Pancreas (tissue), 10 donors: ENCODE results near the gene INPP4B. TPM values are rescaled to one million over a fixed set of nuclear protein-coding genes. Genes with fewer than 3 reads are reported as not detected.

Experiments used
- ATAC-seq, 4 donors: fragments of 200-7000 bp; cut with Tn5 transposase; one replicate each; pipeline versions ENCODE4 v1.8.0 to v1.9.1; 2020; ENCODE audit warnings: mild to moderate bottlenecking in 4 of 4, moderate library complexity in 4 of 4
- DNase-seq, 6 donors: peaks; one replicate each; pipeline ENCODE4 v3.0.0-alpha.2; 2020
- FAIRE-seq: peaks from 2 replicates; lab custom pipeline; 2012; peaks lifted over from hg19 to GRCh38; lab: Jason Lieb, UNC
- H3K27ac ChIP-seq, 4 donors: fragments of 200-600 bp; sonication (generic); 1 replicate in 3 of 4; 2 replicates in 1 of 4; pipeline versions ENCODE4 v1.5.0 to v1.8.0; 2020
- H3K27me3 ChIP-seq, 4 donors: fragments of 200-600 bp; one replicate each; pipeline ENCODE4 v1.8.0; 2021
- H3K36me3 ChIP-seq, 3 donors: fragments of 200-600 bp; sonication (generic) in 1 of 3; one replicate each; pipeline versions ENCODE4 v1.5.0 to v1.8.0; 2020 to 2021
- H3K4me1 ChIP-seq, 3 donors: fragments of 200-600 bp; one replicate each; pipeline ENCODE4 v1.8.0; 2021
- H3K4me3 ChIP-seq, 4 donors: fragments of 200-600 bp; sonication (generic) in 2 of 4; one replicate each; pipeline versions ENCODE4 v1.5.0 to v1.8.0; 2020 to 2021
- H3K9me3 ChIP-seq, 4 donors: fragments of 200-600 bp; one replicate each; pipeline ENCODE4 v1.8.0; 2021
- WGBS, 2 donors: extraction: QIAGEN DNeasy Blood & Tissue Kit; methylation state at CpG; one replicate each; pipeline ENCODE4 v1.1.7; 2013; 5-methylcytosine and 5-hydroxymethylcytosine counted together
- intact Hi-C, 3 donors: fragments of 100-400 bp; cut with DNase I; formaldehyde crosslinking; loops; one replicate each; pipeline versions ENCODE4 v1.11.1 to v1.14.2; 2022
- polyA plus RNA-seq, 2 donors: library from polyadenylated mRNA; stranded (reverse); fragments of 200-250 nt; gene quantifications; one replicate each; pipeline ENCODE4 v1.2.3, GENCODE V29; 2013
- total RNA-seq, 6 donors: library from RNA; stranded (reverse); fragmentation: NEBNext Ultra II Directional in 4 of 6; extraction: Animal tissue kit (Norgen Biotek cat#: 25700) in 4 of 6; gene quantifications; one replicate each; pipeline versions ENCODE4 v1.2.1 to v1.2.4, GENCODE V29; 2021 to 2023
- TF ChIP-seq, protein P1 (sequence below), 4 donors: fragments of 200-600 bp; sonication (generic) in 3 of 4; IDR thresholded peaks; one replicate each; pipeline versions ENCODE4 v1.5.0 to v1.8.0; 2021; ENCODE audit warnings: antibody characterized with exemption in 4 of 4
- donor health status: healthy with polysubstance abuse.
- donor health status: DM: no; HTN: no; CAD: no; lungs with moderate emphysema.
- donor health status: DM: no; HTN: no; CAD: no.
- donor health status: control.
- donor health status: control.
- donor health status: Bipolar disorder and iron deficiency.
- donor health status: DM: yes; HTN: yes; CAD: no.
- donor health status: DM: no; HTN: no; CAD: no.
- donor health status: DM: no; HTN: no; CAD: no.
- donor health status: DM: yes; HTN: yes; CAD: no.

Gene INPP4B
- total and polyA plus RNA-seq, 8 donors: 1.2 to 12.9 (median 5.5) TPM

DNA sequence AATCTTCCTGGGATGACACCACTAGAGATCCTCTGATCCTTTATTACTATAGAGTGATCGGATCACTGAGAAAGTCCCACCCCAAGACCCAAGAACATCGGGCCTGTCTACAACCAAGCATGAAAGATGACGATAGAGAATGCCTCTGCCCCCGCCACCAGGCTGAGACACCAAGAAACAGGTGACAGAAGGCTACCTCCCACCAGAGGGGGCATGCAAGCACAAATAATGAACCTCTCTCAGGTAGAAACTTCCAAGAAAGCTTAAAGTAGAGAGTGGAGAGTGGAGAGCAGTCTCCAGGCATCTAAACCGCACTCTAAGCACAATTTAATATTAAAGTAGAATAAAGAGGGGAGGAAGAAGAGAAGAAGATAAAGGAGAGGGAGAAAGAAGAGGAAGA lies 402.6 kb downstream of the INPP4B start:
- H3K27ac ChIP-seq: no peak overlapping the region
- no peaks in the 10 kb centered on the region for H3K36me3 ChIP-seq
- no peak for FAIRE-seq
- WGBS, 2 donors: 91 to 92% methylated on average over 5 of the region's 5 CpGs
- DNase-seq: no peak
- no peaks in the 10 kb centered on the region for H3K9me3 ChIP-seq
- ATAC-seq: no peak
- intact Hi-C loops: no loop called here
- H3K4me3 ChIP-seq: no peak overlapping the region
- no peaks in the 10 kb centered on the region for H3K27me3 ChIP-seq
- no peaks in the 10 kb centered on the region for H3K4me1 ChIP-seq
- TF ChIP-seq, protein P1, sequence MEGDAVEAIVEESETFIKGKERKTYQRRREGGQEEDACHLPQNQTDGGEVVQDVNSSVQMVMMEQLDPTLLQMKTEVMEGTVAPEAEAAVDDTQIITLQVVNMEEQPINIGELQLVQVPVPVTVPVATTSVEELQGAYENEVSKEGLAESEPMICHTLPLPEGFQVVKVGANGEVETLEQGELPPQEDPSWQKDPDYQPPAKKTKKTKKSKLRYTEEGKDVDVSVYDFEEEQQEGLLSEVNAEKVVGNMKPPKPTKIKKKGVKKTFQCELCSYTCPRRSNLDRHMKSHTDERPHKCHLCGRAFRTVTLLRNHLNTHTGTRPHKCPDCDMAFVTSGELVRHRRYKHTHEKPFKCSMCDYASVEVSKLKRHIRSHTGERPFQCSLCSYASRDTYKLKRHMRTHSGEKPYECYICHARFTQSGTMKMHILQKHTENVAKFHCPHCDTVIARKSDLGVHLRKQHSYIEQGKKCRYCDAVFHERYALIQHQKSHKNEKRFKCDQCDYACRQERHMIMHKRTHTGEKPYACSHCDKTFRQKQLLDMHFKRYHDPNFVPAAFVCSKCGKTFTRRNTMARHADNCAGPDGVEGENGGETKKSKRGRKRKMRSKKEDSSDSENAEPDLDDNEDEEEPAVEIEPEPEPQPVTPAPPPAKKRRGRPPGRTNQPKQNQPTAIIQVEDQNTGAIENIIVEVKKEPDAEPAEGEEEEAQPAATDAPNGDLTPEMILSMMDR (IDR thresholded peaks at IDR 0.05): no peak

DNA sequence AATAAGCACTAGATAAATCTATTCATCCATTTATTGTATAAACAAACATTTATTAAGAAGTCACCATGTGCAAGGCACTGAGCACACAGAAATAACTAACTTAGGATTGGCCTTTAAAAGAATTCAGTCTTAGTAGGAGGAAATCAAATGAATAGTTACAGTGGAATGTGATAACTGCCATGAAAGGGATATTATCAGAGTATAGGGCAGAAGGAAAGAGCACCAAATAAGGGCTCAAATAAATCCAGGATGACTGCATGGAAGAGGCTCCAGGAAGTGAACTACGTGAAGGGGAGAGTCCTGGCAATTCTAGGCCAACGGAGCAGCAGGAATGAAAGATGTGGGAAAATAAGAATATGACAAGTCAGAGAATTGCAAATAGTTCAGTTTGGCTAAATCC lies 406.0 kb downstream of the INPP4B start:
- intact Hi-C loops: no loop called here
- Histone ChIP-seq H3K9me3 (no peaks in the 10 kb centered on the region), H3K27ac (no peak overlapping the region), H3K4me3 (no peak overlapping the region), H3K27me3 (no peaks in the 10 kb centered on the region), H3K4me1 (no peaks in the 10 kb centered on the region), H3K36me3 (no peaks in the 10 kb centered on the region)
- no peak for DNase-seq
- no peak for FAIRE-seq
- ATAC-seq: no peak
- TF ChIP-seq, protein P1 (IDR thresholded peaks at IDR 0.05): no peak
- 77 to 83% methylated on average over 2 of the region's 2 CpGs for WGBS, 2 donors

DNA sequence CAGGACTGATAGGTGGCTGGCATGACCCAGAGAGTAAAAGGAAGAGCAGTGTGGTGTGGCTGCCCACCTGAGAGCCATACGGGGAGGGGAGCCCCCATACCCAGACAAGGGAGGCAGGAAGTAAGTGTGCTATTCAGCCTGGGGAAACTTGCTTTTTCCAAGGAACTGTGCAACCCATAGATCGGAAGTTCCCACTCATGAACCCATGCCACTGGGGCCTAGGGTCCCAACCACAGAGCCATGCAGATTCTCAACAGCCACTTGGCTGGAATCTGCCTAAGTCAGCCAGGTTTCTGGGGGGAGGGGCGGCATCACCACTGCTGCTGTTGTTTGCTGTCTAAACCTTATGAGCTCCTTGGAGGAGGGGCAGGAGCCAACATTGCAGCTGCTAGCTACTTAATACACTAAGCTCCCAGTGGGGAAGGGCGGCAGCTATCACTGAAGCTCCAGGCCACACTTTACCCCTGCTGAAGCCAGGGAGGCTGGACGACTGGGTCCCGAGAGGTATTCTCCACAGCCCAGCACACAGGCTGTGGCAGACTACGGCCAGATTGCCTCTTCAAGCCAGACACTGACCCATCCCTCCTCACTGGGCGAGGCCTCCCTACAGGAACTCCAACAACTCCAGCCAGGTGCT lies 410.4 kb downstream of the INPP4B start:
- FAIRE-seq (no peak), DNase-seq (peak in 3 of 6 donors; percentile 9 to 33 (median 25)), ATAC-seq (no peak)
- TF ChIP-seq, protein P1 (IDR thresholded peaks at IDR 0.05): no peak
- Histone ChIP-seq H3K36me3 (no peaks in the 10 kb centered on the region), H3K27ac (no peak overlapping the region), H3K4me3 (no peak overlapping the region), H3K27me3 (no peaks in the 10 kb centered on the region), H3K9me3 (no peaks in the 10 kb centered on the region), H3K4me1 (no peaks in the 10 kb centered on the region)
- WGBS, 2 donors: 90 to 93% methylated on average over 8 of the region's 8 CpGs
- intact Hi-C loops: loop anchor here in 1 of 3 donors (2.0 kb wide), 1 partner anchor 19 kb away; no protein-coding TSS in a partner anchor

DNA sequence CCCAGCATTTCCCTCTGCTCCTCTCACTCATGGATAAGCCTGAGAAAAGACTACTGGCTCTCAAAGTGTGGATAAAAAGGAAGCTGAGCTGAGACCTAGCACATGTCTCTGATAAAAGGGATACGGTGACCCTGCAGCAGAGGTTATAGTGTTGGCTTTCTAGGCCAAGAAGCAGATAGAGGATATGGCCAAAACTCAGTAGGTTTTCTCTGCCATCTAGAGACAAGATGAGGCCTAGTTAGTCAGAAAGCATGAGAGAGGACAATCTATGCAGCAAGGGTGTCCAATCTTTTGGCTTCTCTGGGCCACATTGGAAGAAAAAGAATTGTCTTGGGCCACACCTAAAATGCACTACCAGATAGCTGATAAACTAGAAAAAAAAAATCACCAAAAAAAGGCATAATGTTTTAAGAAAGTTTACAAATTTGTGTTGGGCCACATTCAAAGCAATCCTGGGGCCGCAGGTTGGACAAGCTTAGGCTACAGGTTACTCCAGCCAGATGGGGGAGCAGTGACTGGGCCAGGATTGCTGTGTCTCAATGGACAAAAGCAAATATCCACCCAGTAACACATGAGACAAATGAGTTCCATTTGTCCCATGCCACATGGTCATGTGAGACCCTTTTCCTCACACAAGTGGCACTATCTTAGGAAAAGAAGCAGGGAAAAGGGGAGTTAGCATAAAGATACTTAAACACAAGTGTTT lies 411.4 kb downstream of the INPP4B start:
- Histone ChIP-seq H3K4me3 (no peak overlapping the region), H3K9me3 (no peaks in the 10 kb centered on the region), H3K4me1 (no peaks in the 10 kb centered on the region), H3K27me3 (no peaks in the 10 kb centered on the region), H3K36me3 (no peaks in the 10 kb centered on the region), H3K27ac (no peak overlapping the region)
- FAIRE-seq: no peak
- no peak for ATAC-seq
- intact Hi-C loops: no loop called here
- 93 to 94% methylated on average over 2 of the region's 2 CpGs for WGBS, 2 donors
- TF ChIP-seq, protein P1 (IDR thresholded peaks at IDR 0.05): no peak
- DNase-seq: no peak

DNA sequence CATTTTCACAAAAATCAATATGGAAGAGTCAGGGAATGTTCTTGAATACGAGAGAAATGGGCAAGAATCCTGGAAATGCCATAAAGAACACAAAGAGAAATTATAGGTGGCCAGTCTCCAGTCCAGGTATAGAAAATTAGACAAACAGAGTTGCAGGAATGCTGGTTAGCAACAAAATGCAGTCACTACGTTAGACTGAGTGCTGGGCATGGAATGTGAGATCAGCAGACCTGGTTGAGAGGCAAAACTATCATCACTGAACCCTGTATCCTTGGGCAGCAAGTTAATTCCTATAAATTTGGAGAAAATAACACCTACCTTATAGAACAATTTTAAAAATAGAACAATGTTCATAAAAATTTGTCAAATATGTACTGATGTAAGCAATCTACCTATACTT lies 417.4 kb downstream of the INPP4B start:
- intact Hi-C loops: no loop called here
- Histone ChIP-seq H3K4me3 (no peak overlapping the region), H3K36me3 (no peaks in the 10 kb centered on the region), H3K4me1 (no peaks in the 10 kb centered on the region), H3K9me3 (no peaks in the 10 kb centered on the region), H3K27ac (no peak overlapping the region), H3K27me3 (no peaks in the 10 kb centered on the region)
- FAIRE-seq (no peak), DNase-seq (no peak), ATAC-seq (no peak)
- TF ChIP-seq, protein P1 (IDR thresholded peaks at IDR 0.05): no peak
- WGBS, 2 donors: 79 to 85% methylated on average over 2 of the region's 2 CpGs
